IPS DF 4.7 (cell line): ENCODE results near the gene ZBTB7C.

Experiments
- DNase-seq: peaks from one replicate; pipeline ENCODE4 v3.0.0-alpha.2; 2013; ENCODE audit warnings: low spot score; ENCODE audit errors: extremely low read depth

Gene ZBTB7C

DNA sequence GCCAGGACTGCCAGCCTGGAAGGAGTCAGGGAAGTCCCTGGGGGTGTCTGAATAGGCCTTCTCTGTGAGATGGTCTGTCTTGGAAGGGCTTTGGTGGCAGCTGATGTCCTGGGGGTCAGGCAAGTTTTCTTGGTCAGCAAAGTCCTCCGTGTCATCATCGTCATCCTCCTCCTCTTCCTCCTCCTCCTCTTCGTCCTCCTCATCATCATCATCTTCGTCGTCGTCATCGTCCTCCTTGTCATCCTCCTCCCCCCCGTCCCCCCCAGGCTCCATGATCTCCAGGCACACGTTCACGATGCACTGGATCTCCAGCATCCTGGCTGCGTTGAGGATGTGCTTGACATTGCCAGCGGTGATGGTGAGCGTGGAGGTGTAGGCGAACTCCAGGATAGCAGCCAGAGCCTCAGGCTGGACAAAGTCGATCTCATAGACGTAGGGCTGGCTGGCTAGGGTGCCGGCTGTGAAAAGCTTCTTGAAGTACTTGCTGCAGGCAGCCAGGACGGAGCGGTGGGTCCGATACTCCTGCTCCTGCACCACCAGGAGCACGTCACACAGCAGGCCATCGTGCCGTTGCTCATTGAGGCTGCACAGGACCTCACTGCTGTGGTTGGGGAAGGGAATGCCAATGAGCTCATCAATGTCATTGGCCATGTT lies 368.6 kb downstream of the ZBTB7C start:
- DNase-seq, result no peak

- DNase-seq, result no peak
Observed at GRCh38 chr18:48039769-48040215, 369.4 kb downstream of the ZBTB7C start.

GRCh38 chr18:48038636-48039035 lies 370.5 kb downstream of the ZBTB7C start:
- DNase-seq, result no peak

- DNase-seq, result no peak
Observed at GRCh38 chr18:48037481-48038271, 371.5 kb downstream of the ZBTB7C start.

DNA sequence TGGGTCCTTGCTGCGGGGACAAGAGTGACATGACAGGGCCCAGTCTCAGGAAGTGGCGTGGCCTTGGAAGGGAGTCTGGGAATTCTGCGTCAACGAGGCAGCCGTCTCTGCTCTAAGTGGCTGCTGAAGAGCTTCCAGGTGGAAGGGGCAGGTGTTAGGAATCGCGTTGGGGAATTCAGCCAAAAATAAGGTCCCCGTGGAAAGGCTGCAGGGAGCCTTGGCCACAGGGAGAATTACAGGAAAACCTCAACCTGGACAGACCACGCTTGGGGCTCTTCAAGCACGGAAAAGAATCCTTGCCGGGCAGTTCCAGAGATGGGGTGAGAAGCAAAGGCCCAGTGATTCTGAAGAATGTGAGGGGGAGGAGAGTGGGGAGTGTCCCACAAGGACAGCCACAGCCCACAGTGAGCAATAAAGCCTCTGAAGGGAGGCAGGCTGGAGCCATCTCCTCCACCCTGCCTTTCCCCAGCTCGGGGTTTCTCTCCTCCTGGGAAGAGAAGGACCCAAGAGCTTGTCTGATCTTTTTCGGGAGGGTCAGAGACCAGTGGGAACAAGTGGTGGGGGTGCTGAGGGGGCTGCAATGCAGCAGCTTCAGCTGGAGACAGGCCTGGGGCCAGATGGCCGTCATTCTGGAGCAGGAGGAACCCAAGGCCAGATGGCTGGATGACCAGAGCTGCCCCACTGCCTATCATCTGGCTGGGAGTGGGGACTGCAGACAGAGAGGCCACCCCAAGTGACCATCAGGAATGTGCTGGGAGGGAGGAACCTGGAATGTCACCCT lies 372.4 kb downstream of the ZBTB7C start:
- no peak for DNase-seq

- DNase-seq, result no peak
Observed at GRCh38 chr18:48036226-48036625, 373.0 kb downstream of the ZBTB7C start.

DNA sequence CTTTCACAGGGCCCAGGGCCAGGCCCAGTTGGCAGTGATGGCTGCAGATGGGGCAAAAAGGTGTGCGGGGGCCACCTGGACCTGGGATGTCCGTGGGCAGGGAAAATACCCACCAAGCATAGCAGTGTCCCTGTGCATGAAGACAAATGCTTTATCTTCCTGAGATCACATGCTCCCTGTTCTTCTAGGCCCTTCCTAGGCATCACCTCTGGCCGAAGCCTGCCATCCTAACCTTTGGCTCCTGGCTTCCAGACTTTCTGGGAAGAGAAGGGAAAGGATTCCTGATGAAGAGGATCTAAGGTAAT lies 373.7 kb downstream of the ZBTB7C start:
- no peak for DNase-seq

DNA sequence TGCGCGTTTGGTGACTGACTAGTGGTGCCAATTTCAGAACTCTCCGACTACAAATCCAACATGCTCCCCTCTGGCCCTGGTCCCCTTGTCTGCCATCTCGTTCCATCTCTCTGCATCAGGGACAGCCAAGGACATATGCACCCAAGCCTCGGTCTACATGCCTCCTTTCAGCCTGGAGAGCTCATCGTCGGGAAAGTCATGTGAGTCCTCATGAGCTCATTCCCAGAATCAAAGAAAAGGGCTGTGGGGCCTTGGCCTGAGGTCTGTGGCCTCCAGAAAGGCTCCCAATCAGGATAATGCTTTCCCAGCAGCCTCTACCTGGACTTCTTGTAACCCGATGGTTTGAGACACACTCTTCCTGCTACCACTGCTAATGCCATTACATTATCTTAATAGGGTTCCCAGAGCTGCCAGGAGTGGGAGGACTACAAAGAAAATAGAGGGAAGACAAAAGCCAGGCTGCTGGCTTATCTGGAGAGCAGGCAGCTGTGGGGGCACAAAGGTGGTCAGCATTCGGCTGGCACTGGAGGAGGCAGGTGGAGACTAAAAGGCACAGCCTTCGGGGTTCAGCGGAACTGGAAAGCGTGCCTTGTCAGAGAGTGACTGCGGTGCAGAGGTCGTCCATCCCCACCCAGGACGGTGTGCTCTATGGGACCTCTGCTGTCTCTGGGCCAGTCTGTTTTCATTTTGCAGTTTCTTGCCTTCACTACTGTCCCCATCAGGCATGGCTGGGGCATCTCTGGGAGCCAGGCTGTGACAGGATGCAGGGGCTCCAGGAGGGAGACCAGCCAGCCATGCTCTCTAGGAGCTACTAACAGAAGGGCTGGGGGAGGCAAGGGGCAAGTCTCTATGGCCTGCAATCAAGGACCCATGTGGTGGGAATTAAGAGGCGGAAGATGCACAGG lies 374.3 kb downstream of the ZBTB7C start:
- no peak for DNase-seq

GRCh38 chr18:48033790-48034650 lies 375.2 kb downstream of the ZBTB7C start:
- DNase-seq, result no peak

- DNase-seq, result no peak
Observed at GRCh38 chr18:48032876-48033789, 376.1 kb downstream of the ZBTB7C start.

DNA sequence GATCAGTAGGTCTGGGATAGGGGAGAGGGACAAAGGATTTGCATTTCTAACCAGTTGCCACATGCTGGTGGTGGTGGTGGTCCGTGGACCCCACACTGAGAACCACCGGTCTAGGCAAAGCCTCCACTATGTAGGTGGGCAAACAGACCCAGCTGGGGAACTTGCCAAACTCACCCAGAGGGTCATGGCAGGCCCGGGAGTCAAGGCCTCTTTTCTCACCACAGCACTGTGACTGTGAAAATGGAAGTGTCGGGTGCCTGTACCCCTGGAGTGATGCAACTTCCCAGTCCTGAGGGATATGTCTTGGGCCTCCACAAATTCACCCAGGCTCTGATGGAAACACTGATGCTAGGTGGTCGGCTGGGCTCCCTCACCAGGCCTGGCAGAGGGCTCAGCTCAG lies 377.5 kb downstream of the ZBTB7C start:
- no peak for DNase-seq

- no peak for DNase-seq
Observed at GRCh38 chr18:48030616-48031480, 378.3 kb downstream of the ZBTB7C start.

- no peak for DNase-seq
Observed at GRCh38 chr18:48029296-48029986, 379.7 kb downstream of the ZBTB7C start.

- no peak for DNase-seq
Observed at GRCh38 chr18:48028696-48029095, 380.5 kb downstream of the ZBTB7C start.

DNA sequence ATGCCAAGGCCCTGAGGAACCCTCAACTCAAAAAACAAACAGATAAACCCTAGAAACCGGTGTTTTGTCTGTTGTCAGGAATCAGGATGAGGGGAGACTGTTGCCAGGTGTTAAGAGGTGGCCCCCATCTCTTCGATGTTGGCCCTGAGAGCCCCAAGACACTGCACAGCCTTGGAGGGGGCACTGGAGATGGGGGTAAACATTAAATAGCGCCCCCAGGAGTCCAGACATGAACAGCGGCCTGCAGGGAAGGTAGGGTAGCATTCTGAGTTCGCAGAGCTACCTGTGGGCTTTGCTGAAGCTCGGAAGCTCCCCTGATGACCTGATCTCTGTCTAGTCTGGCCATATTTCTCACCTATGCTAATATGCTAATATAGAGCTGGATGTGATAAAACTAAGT lies 381.1 kb downstream of the ZBTB7C start:
- no peak for DNase-seq

- no peak for DNase-seq
Observed at GRCh38 chr18:48027401-48027963, 381.7 kb downstream of the ZBTB7C start.

DNA sequence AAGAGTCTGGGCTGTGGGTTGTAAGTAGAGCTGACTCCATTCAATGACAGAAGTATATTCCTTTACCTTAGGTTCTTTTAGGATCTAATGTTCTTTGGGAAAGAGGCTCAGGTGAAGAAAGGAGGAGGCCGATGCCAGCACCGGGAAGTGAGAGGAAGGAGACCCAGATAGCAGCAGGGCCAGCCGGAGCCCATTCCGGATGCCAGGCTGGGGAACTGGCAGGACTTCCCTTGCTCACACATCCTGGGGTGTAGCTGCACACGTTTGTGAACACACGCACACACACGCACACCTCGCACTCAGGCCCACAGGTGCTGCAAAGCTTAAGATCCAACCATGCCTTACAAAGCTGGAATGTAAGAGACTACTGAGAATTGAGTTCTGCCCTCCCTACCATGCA lies 383.0 kb downstream of the ZBTB7C start:
- no peak for DNase-seq
